Stimulated activated CD8-positive, alpha-beta memory T cell treated with anti-CD3 and anti-CD28 coated beads, Interleukin-2, amount 100 ng/mL, for 1 hour (primary cell): ENCODE results near the gene SH2D1A.

Experiments
- DNase-seq, 2 donors: peaks; one replicate each; pipeline ENCODE4 v3.0.0-alpha.2; 2020; ENCODE audit warnings: low read depth in 2 of 2

SH2D1A gene

DNA sequence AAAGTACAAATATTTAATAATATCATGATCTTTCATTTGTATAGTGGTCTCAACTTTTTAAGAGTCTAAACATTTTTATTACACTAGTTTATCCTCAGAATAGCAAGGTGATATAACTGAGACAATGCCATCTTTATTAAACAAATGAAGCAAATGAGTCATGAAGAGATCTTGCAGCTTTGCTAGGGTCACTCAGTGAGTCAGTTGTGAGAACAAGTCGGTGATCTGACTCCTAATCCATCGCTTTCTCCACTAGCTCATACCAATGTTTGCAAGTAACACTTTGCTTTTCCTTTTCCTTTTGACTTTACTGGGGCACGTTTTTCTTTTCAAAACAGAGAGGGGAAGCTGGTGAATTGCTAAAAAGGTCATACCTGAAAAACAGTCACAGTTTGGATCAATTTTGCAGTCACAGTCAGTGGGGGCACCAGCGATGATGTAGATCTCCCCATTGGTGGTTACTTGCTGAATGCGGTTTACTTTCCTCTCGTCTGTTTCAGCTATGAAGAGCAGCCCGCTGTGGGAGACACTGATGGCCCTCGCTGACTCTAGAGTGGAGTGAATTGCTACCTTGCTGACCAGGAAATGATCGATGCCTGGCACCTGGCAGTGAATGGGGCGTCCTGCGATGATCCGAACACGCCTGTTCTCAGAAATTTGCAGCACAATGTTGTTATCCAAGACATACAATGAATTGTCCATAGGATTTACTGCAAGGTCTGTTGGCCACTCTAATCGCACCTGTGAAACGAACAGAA is 75.7 kb downstream of the SH2D1A start:
- no peak for DNase-seq
